ENCODE results near the gene SIM2.

SIM2 gene

GRCh38 chr21:36704958-36705678 lies 6.2 kb downstream of the SIM2 start:
- no peak overlapping the region for H3K4me3 ChIP-seq (ENCODE audit: low read length)
- no peak for DNase-seq (ENCODE audit: low read depth)
- TF ChIP-seq CTCF (conservative IDR thresholded peaks at IDR 0.05; ENCODE audit: low read depth, low read length): no peak

GRCh38 chr21:36705679-36706481 lies 7.0 kb downstream of the SIM2 start:
- peak; percentile 49 for TF ChIP-seq CTCF (conservative IDR thresholded peaks at IDR 0.05; ENCODE audit: low read depth, low read length)
- DNase-seq (ENCODE audit: low read depth): no peak
- H3K4me3 ChIP-seq (ENCODE audit: low read length): no peak overlapping the region

GRCh38 chr21:36706482-36706852 lies 7.6 kb downstream of the SIM2 start:
- no peak for DNase-seq (ENCODE audit: low read depth)
- no peak for TF ChIP-seq CTCF (conservative IDR thresholded peaks at IDR 0.05; ENCODE audit: low read depth, low read length)
- H3K4me3 ChIP-seq (ENCODE audit: low read length): no peak overlapping the region

GRCh38 chr21:36706951-36707762 lies 8.2 kb downstream of the SIM2 start:
- no peak for DNase-seq (ENCODE audit: low read depth)
- no peak overlapping the region for H3K4me3 ChIP-seq (ENCODE audit: low read length)
- TF ChIP-seq CTCF (conservative IDR thresholded peaks at IDR 0.05; ENCODE audit: low read depth, low read length): peak; percentile 10

GRCh38 chr21:36707763-36708285 lies 8.9 kb downstream of the SIM2 start:
- DNase-seq (ENCODE audit: low read depth): no peak
- H3K4me3 ChIP-seq (ENCODE audit: low read length): no peak overlapping the region
- TF ChIP-seq CTCF (conservative IDR thresholded peaks at IDR 0.05; ENCODE audit: low read depth, low read length): no peak

- DNase-seq (ENCODE audit: low read depth): no peak
- H3K4me3 ChIP-seq (ENCODE audit: low read length): no peak overlapping the region
- no peak for TF ChIP-seq CTCF (conservative IDR thresholded peaks at IDR 0.05; ENCODE audit: low read depth, low read length)
Observed at GRCh38 chr21:36708286-36709029, 9.5 kb downstream of the SIM2 start.

Measured in retinal pigment epithelial cell (primary cell).